ENCODE data around the gene PRKAG2.

PRKAG2 gene

DNA sequence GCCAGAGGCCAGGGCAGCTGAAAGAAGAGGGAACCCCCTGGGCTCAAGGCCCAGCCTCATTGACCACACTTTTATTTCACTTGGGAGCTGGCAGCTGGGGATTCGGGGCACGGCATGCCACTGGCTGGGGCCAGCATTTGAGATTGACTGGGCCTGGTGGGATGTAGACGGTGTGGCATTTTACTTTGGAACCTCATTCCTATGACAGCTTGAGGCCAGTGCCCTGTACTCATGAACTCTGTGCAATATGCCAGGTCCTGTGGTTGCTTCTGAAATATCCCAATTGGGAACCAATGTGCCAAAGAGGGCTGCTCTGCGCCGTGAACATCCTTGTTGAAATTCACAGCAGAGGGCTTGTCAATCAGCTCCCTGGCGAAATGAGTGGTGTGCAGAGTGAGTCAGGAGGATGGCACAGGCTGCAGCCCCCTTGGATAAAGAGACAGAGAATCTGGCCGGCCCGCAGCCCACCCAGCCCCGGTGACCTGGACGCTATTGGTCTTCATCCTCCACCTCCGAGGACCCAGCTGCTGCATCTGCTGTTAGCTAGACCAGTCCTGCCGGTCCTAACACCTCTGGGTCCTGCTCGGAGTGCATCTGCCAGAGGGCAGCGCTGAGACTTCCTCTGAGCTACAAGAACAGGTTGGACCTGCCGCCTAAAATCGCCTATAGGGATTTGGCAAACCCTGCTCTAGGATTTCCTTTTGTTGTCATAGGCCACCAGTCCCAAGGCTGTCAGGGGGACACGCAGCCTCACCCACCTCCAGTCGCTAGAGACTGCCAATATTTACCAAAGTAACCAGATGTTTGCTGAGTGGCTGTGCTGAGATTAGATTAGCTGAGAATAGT is 58.0 kb downstream of the PRKAG2 start:
- TF ChIP-seq CTCF (IDR thresholded peaks at IDR 0.05; ENCODE audit: low read depth, low read length) = no peak
- no peak overlapping the region for H3K4me3 ChIP-seq (ENCODE audit: low read depth, low read length)

DNA sequence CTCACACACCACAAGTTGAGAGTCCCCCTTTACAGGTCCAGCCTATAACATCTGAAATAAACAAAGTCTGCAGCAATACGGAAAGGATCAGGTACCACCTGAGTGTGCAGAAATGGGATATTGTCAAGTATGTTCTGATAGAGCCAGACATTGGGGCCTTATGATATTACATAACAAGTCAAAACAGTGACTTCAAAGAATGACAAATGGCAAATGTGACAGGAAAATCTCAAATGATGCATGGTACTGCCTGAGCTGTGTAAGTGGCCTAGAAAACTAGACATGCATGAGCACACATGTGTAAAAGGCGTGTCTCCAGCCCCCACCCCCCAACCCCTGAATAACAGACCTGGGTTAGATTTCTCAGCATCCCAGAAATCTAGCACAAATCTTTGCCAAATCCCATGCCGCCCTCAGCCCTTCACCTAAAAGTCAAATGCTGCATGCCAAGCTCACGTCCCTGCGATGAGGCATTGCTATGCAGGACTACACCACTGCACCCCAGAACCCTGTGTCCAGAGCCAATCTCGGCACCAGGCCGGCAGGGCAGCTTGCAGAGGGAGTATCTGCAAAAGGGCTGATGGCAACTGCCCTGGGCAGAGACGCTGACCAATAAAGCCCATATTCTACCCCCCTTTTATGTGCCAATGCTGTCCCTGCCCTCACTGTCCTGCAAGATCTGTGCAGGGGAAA is 58.8 kb downstream of the PRKAG2 start:
- no peak overlapping the region for H3K4me3 ChIP-seq (ENCODE audit: low read depth, low read length)
- no peak for TF ChIP-seq CTCF (IDR thresholded peaks at IDR 0.05; ENCODE audit: low read depth, low read length)

- no peak for TF ChIP-seq CTCF (IDR thresholded peaks at IDR 0.05; ENCODE audit: low read depth, low read length)
- no peak overlapping the region for H3K4me3 ChIP-seq (ENCODE audit: low read depth, low read length)
Measured at GRCh38 chr7:151817315-151817690, 59.6 kb downstream of the PRKAG2 start.

GRCh38 chr7:151816562-151817314 is 60.2 kb downstream of the PRKAG2 start:
- no peak overlapping the region for H3K4me3 ChIP-seq (ENCODE audit: low read depth, low read length)
- TF ChIP-seq CTCF (IDR thresholded peaks at IDR 0.05; ENCODE audit: low read depth, low read length) = no peak

- no peak overlapping the region for H3K4me3 ChIP-seq (ENCODE audit: low read depth, low read length)
- TF ChIP-seq CTCF (IDR thresholded peaks at IDR 0.05; ENCODE audit: low read depth, low read length) = no peak
Measured at GRCh38 chr7:151815419-151815818, 61.5 kb downstream of the PRKAG2 start.

GRCh38 chr7:151814400-151815009 is 62.4 kb downstream of the PRKAG2 start:
- H3K4me3 ChIP-seq (ENCODE audit: low read depth, low read length) = no peak overlapping the region
- TF ChIP-seq CTCF (IDR thresholded peaks at IDR 0.05; ENCODE audit: low read depth, low read length) = no peak

All from WI38 (cell line).